Mesothelial cell of epicardium (in vitro differentiated cells): Measurements from ENCODE around the gene ACTL9. TPM values are rescaled to one million over a fixed set of nuclear protein-coding genes. Genes with fewer than 3 reads are reported as not detected.

Source experiments
- DNase-seq, 2 experiments: peaks; one replicate each; pipeline ENCODE4 v3.0.0; 2021; ENCODE audit warnings: low spot score in 2 of 2; ENCODE audit not compliant: unreplicated experiment in 2 of 2
- H3K27ac Mint-ChIP-seq: 2 replicates; pipeline ENCODE4 v1.8.0; 2021; ENCODE audit warnings: mixed read lengths
- H3K27me3 Mint-ChIP-seq: 2 replicates; pipeline ENCODE4 v1.8.0; 2021; ENCODE audit warnings: low read depth, mixed read lengths
- H3K36me3 Mint-ChIP-seq: 2 replicates; pipeline ENCODE4 v1.8.0; 2021; ENCODE audit warnings: mixed read lengths
- H3K4me1 Mint-ChIP-seq: 2 replicates; pipeline ENCODE4 v1.8.0; 2021; ENCODE audit warnings: mixed read lengths
- H3K4me3 Mint-ChIP-seq: 2 replicates; pipeline ENCODE4 v1.8.0; 2021; ENCODE audit warnings: mild to moderate bottlenecking, moderate library complexity, mixed read lengths
- H3K9me3 Mint-ChIP-seq: 2 replicates; pipeline ENCODE4 v1.8.0; 2021; ENCODE audit warnings: mixed read lengths
- total RNA-seq: library from RNA; stranded (reverse); gene quantifications from 3 replicates; pipeline ENCODE4 v1.2.1, GENCODE V29; 2021
- TF ChIP-seq, protein P1 (sequence below): fragments of 200-600 bp; sonication (generic); IDR thresholded peaks from one replicate; pipeline ENCODE4 v1.5.0; 2021; ENCODE audit warnings: antibody characterized with exemption; ENCODE audit not compliant: unreplicated experiment

The ACTL9 gene
- total RNA-seq, 1 donor from 2014 or later, result not detected

DNA sequence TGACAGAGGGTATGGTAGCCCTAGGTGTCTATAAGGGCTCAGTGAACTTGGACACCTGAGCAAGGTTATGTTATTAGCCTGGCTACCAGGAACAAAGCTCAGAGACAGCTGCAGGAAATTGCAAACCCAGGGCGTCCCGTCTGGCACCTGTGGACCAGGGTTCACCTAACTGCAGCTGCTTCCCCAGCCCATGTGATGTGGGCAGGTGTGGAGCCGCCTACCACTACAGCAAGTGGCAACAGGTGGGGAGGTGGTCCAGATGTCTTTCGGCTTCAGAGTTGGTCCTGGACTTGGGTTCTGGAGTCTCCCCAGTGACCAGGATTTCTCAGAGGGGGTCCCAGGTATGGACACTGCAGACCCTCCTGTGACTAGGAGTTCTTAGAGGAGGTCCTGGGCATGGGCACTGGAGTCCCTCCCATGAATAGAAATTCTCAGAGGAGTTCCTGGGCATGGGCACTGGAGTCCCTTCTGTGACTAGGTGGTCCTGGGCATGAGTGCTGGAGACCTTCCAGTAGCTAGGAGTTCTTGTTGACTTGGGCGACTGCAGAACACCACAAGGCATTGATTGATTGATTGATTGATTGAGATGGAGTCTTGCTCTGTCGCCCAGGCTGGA, 25.2 kb downstream of the ACTL9 start:
- H3K9me3 Mint-ChIP-seq, result peaks cover 20% of the 10 kb centered on the region
- H3K27ac Mint-ChIP-seq, result no peak overlapping the region
- H3K4me3 Mint-ChIP-seq, result no peak overlapping the region
- no peak for DNase-seq
- TF ChIP-seq, protein P1, sequence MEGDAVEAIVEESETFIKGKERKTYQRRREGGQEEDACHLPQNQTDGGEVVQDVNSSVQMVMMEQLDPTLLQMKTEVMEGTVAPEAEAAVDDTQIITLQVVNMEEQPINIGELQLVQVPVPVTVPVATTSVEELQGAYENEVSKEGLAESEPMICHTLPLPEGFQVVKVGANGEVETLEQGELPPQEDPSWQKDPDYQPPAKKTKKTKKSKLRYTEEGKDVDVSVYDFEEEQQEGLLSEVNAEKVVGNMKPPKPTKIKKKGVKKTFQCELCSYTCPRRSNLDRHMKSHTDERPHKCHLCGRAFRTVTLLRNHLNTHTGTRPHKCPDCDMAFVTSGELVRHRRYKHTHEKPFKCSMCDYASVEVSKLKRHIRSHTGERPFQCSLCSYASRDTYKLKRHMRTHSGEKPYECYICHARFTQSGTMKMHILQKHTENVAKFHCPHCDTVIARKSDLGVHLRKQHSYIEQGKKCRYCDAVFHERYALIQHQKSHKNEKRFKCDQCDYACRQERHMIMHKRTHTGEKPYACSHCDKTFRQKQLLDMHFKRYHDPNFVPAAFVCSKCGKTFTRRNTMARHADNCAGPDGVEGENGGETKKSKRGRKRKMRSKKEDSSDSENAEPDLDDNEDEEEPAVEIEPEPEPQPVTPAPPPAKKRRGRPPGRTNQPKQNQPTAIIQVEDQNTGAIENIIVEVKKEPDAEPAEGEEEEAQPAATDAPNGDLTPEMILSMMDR, result no peak
- no peaks in the 10 kb centered on the region for H3K4me1 Mint-ChIP-seq
- H3K36me3 Mint-ChIP-seq, result no peaks in the 10 kb centered on the region
- H3K27me3 Mint-ChIP-seq, result no peaks in the 10 kb centered on the region

DNA sequence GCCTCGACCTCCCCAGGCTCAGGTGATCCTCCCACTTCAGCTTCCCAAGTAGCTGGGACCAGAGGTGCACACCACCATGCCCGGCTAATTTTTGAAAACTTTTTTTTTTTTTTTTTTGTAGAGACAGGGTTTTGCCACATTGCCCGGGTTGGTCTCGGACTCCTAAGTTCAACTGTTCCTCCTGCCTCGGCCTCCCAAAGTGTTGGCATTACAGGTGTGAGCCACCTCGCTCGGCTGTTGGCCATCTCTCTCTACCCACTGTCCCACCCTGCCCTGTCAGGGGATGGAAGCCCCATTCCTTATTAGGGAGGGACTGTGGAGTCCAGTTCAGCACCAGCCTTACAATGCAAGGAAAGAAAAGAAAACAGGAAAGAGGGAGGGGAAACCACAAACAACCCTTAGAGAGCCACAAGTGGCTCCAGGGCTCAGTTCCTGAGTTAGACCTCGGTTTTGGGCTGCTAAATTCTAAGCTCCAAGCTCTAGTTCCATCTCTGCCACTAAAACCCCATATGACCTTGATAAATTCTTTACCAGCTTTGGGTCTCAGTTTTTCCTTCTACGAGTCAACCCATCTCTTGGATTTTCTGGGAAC, 31.7 kb downstream of the ACTL9 start:
- peaks cover 2% of the 10 kb centered on the region for H3K27me3 Mint-ChIP-seq
- H3K4me1 Mint-ChIP-seq, result no peaks in the 10 kb centered on the region
- TF ChIP-seq, protein P1, result no peak
- peaks cover 4% of the 10 kb centered on the region for H3K9me3 Mint-ChIP-seq
- H3K4me3 Mint-ChIP-seq, result no peak overlapping the region
- DNase-seq, result no peak
- H3K36me3 Mint-ChIP-seq, result no peaks in the 10 kb centered on the region
- no peak overlapping the region for H3K27ac Mint-ChIP-seq

DNA sequence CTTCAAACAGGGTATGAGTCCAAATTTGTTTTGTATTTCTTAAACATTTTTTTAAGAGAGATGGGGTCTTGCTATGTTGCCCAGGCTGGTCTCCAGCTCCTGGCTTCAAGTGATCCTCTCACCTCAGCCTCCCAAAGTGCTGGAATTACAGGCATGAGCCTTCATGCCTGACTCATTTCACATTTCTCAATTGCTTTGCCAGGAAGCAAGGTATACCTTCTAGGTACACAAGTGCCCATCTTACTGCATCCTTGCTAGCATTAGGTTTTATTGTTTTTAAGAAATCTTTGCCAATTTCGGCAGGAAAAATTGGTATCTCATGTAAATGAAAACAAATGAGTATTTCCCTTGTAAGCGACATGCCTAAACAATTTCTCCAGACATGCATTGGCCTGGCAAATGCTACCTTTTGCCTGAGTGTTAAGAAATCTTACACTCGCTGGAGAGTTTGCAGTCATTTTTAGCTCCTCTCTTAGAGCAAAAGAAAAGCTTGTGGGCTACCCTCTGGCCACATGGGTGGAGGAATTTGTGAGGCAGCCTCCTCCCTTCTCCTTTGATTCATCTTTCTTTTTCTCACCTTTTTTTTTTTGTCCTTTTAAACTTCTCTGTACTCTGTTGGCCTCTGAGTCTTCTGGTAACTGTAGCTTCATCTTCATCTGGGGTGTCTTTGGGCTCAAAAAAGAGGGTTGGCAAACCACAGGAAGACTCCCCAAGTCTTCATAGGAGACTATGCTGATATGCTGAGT, 33.0 kb downstream of the ACTL9 start:
- no peaks in the 10 kb centered on the region for H3K4me1 Mint-ChIP-seq
- no peaks in the 10 kb centered on the region for H3K36me3 Mint-ChIP-seq
- H3K27ac Mint-ChIP-seq, result no peak overlapping the region
- H3K27me3 Mint-ChIP-seq, result peaks cover 7% of the 10 kb centered on the region
- TF ChIP-seq, protein P1, result no peak
- DNase-seq, result no peak
- no peak overlapping the region for H3K4me3 Mint-ChIP-seq
- peaks cover 4% of the 10 kb centered on the region for H3K9me3 Mint-ChIP-seq

DNA sequence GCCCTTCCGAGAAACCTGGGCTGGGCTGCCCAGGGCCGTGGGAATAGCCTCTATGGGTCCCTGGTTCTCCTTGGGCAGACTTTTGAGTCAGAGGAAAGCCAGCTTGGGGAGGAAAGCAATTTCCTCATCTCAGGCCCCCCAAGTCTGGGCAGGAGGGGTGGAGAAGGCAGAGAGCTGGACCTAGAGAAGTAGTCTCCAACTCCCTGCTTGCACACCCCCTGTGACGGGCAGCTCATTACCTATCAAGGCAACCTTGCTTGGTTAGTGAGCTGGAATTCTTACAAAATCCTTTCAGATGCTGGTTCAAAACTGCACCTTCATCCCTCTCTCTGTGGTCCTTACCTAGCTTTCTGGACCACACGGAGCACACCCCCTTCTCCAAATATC, 33.9 kb downstream of the ACTL9 start:
- H3K27me3 Mint-ChIP-seq, result peaks cover 11% of the 10 kb centered on the region

DNA sequence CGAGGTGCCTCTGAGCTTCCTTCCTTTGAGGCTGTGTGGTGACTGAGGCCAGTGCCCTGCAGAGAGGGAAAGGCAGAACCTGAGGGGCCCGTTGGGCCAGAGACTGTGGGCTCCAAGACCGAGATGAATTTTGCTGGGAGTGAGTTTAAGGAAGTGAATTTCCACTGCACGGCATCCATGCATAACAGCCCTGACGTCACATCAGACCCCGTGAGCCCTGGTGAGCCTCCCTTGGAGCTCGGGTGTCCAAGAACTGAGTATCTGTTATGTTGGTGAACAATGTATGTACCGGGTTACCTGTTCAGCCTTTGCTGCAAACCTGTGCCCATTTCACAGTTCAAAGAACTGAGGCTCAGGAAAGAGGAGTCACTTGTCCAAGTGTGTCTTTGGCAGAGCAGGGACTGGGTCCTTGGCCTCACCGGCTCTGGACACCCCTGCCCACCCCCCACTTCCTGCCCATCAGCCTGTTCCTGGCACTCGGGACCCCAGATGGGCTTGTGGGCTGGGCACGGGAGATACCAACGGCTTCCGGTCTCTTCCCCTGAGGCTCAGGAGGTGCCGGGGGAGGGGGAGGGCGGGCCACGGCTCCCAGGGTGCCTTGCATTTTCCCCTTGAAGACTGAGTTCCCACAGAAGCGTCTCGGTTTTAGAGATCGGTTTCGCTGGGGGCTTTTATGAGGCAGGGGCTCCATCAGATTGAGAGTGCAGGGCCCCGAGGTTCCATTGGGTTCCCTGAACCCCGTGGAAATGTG, 34.5 kb downstream of the ACTL9 start:
- Mint-ChIP-seq H3K4me1 (no peaks in the 10 kb centered on the region), H3K27me3 (peaks cover 17% of the 10 kb centered on the region), H3K27ac (no peak overlapping the region), H3K36me3 (no peaks in the 10 kb centered on the region), H3K4me3 (no peak overlapping the region), H3K9me3 (peaks cover 4% of the 10 kb centered on the region)
- TF ChIP-seq, protein P1, result no peak
- no peak for DNase-seq

More for the DNA sequence above, 33.9 kb downstream of the ACTL9 start:
- TF ChIP-seq, protein P1, result no peak
- H3K9me3 Mint-ChIP-seq, result peaks cover 4% of the 10 kb centered on the region
- H3K4me3 Mint-ChIP-seq, result no peak overlapping the region
- DNase-seq, result no peak
- no peaks in the 10 kb centered on the region for H3K4me1 Mint-ChIP-seq
- H3K36me3 Mint-ChIP-seq, result no peaks in the 10 kb centered on the region
- no peak overlapping the region for H3K27ac Mint-ChIP-seq
